Activated CD4-positive, alpha-beta T cell treated with anti-CD3 and anti-CD28 coated beads, Interleukin-2, amount 50 U/mL, for 48 hours (primary cell): Measurements from ENCODE around the gene ATF6B.

Experiments
- DNase-seq, 2 experiments: peaks; one replicate each; pipeline ENCODE4 v3.0.0-alpha.2; 2020

Gene ATF6B

DNA sequence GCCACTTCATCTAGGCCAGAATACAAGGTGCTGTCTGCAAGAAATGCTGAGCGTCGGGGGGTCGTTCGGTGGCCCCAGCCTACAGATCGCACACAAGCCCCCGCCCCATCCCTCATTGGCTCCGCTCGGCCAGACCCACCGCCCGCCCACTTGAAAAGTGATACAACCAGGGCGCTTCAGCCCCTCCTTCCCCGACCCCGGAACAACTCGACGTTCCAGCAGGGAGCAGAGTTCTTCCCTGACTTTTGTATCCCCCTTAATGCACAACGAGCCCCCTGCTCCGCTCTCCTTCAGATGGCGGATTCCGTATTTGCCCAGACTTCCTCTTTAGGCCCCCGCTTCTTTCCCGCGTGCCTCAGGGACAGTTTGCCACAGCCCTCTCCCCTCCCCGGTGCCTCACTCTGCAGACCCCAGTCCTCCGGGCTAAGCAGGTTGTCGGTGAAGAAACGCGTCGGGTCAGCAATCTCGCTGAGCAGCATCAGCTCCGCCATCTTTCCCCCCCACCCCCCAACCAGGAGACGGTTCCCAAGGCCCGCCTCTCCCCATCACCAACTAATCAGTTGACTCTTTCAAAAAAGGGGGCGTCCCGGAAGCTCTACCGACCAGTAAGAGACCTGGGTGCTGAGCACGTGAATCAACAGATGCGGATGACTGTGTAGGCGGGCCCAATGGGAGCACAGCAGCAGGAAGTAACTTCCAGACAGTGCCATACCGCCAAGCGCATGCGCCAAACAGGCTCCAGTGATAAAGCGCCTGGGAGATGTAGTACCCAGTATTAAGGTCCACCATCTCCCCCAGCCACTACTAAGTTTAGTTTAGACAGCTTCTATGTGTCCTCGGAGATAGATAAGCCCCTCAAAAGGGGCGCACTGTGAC is at the start of gene ATF6B:
TSS of gene ATF6B (minus strand) at position 530 of the 876 bp plus-strand sequence. CDS start at position 491, 39 bp downstream.
- DNase-seq = peak; percentile 96 to 98

DNA sequence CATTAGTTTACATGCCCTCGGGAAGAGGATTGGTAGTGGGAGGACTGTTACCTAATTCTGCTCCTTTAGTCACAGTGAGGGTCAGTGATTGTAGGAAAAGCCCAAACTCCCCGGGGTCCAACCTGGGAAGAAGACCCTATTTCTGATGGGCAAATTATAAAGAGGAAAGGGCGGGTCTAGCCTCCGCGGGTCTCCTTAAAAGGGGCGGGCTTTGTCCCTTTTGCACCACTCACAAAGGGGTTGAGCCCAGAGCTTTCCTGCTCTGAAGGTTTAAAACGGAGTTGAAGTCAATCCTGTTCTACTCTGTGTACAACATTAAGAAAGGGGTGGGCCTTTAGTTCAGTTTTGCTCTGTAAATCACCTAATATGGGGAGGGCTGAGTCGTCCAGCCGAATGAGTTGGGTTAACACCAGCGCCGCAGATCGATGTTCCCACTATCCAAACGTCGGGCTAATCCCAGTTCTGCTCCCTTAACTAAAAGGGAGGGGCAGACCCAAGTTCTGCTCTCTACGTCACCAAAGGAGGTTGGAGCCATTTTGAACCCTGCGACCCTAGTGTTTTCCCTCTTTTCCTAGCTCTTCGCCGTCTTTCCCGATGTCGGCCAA is 49.2 kb upstream of the ATF6B start:
- DNase-seq = peak in 1 of 2 experiments; percentile 54

DNA sequence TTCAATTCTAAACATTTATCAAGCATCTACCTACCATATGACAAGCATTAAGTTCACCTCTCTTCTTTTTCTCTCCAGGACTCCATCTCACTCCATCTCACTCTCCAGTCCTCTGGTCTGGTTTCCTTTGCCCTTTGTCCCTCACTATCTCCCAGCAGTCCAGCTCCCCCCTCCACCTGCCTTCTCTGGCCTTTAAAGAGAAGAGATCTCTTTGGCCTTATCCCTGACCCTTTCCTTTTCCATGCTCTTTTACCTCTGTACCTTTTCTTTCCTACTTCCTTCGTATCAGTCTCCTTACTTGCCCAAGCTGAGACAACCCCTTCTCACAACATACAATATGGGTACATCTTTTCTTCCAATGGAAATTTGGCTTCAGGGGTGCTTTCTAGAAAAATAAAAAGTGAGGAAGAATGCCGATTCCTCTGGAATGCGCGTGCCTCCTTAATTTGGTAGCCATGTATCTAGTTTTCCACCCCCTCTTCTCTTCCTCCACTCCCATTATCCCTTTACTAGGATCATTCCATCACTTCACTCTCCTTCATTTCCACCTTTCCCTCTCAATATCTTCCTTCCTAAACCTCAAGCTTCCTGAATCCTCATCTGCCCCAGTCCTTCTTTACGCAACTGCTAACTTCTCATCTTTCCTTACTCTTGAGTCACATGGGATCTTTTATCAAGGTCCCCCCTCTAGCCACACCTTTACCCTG is 48.6 kb upstream of the ATF6B start:
- no peak for DNase-seq

DNA sequence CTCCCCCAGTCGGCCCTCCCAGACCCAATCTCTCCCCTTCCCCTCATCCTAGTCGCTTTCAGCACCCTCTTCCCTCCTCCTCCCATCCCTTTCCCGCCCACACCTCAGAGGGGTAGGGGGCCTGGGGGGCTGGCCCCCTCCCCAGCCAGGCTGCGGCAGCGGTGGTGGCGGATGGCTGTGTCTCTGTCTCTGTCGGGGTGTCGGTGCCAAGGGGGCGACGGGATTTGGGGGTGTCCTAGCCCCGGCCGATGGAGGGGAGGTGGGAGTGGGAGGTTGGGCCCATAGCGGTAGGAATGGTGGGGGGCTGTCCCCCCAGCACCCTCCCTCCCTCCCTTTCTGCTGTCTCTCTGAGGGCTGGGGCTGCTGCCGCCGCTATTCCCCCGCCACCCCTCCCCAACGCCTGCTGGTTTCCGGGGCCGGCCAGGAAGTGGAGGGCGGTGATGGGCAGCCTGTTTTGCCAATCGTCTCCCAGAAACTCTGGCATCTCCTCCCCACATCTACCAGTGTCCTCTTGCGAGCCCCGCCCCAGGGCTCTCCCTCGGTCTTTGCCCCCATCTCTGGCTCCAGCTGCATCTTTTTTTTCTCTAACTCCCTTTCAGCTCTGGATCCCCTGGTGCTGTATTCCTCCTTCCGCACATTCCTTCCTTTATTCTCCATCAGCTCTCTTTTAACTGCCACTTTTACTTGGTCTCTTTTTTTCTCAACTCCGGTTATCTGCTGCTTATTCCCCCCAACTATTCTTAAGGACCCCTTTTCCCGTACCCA is 47.8 kb upstream of the ATF6B start, which contains the start of gene AGPAT1:
TSS of gene AGPAT1 (minus strand) at position 374 of the 765 bp plus-strand sequence. CDS start 4,588 bp downstream, outside the sequence.
- peak; percentile 99 for DNase-seq

DNA sequence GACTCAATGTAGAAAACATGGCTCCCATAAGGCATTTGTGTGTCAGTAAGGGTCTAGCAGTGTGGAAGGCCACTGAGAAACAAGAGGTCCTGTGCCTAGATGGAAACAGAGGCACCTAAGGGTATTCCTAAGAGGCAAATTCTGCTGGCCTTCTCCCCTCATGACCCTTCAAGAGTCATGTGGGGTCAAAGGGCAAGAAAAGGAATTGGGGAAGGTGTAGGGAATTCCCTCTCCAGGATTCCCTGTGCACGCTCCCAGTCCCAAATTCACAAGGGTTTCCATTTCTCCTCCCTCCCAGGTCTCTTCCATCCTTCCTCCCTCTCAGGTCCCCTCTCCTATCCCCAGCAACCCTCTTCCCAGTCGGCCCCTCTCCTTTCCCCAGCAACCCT is 47.3 kb upstream of the ATF6B start:
- DNase-seq = no peak

DNA sequence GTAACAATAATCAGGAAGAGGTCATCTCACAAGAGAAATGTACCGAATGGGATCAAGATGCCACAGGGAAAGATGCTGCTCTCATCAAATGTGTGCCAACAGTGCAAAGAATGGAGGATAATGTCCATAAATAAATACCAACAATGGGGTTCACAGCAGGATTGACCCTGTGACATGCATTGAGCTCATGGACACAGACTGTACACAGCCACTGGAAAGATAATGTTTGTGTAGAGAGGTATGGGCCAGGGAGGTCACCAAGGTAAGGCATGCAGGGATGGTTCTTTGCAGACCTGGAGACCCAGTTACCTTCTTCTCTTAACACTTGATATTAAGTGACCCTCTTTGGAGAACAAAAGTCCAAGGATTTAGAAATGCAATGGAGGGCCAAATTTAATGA is 46.4 kb upstream of the ATF6B start:
- DNase-seq = no peak

DNA sequence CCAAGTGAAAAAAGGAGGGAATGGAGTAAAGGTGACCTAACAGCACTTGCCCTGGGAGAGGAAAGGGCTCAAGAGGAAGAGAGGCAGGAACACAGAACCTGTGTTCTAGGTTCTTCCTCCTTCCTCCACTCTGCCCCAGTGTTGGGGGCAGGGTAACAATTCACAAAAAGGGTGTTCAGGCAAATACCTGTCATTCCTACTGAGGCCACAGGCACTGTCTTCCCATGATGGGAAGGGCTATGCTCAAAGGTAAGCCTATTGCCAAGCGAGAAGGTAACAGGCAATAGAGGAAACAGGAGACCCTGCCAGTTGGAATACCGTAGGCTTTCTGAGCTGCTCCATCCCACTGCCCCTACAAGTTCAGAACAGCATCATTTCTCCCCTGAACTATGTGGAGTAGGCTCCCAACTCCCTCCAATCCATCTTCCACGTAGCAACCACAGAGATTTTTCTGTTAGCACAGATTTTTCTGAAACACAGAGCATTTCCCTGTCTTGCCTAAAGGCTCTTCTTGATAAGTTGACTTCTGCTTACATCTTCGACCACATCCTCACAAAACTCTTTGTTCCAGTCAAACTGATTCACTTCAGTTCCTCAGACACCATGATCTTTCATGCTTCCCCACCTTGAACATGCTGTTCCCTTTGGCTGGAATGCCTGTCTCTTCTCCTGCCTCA is 45.1 kb upstream of the ATF6B start:
- DNase-seq = no peak

DNA sequence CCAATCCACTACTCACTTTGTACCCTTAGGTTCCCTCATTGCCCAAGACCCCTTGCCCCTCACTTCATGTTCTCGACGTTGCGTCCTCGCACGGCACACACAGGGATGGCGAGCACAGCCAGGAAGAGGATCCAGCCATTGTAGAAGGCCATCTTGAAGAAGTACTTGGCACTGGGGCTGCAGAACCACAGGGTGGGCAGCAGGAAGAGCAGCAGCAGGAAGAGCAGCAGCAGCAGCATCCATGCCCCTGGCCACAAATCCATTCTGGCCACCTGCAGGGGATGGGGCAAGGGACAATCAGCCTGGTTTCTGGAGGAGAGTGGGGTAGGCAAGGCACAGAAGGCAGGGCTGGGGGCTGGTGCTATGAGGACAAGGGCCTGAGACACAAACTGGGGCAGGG is 43.2 kb upstream of the ATF6B start:
- no peak for DNase-seq

DNA sequence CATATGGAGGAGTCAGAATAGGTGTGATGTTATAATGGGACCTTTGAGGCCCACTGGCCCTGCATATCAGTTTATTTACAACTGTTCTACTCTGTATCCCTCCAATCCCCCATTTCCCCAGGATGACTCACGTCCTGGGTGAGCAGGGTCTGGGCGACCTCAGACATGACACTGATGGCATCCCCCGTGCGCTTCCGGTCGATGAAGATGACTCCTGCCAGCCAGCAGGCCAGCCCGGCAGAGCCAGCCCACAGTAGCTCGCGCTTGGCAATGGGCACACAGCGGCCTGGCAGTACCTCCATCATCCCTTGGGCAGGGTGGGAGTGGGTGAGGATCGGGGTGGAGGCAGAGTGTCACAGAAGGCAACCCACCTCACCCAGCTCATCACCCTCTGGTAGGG is 42.2 kb upstream of the ATF6B start:
- no peak for DNase-seq

DNA sequence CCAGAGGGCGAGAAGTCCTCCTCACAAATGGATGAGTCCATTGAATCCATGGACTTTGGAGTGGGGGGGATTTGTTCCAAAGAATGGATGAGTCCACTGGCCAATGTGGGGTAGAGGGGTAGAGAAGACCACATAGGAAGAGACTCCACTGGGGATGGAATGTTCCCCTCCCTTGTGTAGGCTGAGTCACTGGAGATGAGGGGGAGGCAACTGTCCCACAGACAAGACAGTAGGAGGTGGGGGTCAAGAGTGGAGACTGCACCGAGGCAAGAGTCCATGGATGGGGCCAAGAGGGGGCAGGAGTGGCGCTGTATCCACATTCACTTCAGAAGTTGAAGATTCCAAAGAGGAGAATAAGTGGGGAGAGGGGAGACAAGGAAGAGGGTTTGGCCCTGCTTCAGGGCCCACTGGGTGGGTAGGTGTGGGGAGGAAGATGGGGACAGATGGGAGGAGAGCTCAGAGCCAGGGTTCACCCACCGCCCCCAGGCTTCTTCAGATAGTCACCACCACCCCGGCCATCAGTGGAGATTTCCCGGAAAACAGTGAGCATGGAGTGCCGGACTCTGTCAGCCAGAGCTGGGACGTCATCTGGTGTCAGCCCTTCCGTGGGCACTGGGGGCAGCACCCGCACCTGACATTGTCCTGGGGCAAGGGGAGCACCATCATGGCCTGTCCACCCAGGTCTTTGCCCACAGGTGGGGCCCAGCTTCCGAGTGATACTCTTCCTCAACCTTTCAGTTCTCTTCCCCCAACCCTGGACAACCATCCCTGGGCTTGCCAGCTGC is 41.0 kb upstream of the ATF6B start:
- no peak for DNase-seq

DNA sequence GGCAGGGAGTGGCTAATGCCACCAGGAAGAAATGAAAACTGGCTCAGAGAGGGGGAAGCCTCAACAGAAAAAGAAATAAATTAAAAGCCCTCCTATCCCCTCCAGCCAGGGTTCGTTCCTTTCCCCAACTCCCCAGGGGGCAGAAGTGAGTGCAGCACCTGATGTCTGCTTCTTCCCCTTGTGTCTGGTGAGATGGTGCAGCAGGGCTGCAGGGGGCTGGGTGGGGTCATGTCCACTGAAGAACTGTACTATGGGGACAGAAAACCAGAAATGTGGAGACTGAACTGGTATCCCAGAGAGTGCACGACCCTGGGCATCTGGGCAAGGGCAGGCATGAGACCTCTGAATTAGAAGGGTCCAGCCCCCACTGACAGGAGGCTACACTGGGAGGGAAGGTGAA is 40.3 kb upstream of the ATF6B start:
- DNase-seq = no peak

DNA sequence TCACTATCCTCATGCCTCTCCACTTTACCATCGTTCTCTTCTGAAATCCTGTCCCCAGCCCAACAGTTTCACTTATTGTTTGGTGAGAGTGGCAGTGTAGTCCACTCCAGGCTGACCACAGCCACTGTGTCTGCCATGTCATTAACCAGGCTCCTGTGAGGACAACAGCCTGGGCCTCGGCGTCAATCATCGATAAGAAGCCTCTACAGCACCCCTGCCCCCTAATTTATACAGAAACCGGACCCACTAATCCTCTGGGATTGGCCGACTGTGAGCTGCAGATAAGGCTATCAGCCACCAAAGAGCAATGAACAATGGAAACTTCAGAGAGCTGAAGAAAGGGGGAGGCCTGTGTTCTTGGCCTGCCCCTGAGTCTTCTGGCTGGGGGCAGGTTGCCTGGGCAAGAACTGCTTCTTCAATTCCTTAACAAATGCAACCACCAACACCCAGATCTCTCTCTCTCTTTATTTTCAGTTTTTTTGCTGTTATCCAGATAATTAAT is 39.8 kb upstream of the ATF6B start:
- no peak for DNase-seq

DNA sequence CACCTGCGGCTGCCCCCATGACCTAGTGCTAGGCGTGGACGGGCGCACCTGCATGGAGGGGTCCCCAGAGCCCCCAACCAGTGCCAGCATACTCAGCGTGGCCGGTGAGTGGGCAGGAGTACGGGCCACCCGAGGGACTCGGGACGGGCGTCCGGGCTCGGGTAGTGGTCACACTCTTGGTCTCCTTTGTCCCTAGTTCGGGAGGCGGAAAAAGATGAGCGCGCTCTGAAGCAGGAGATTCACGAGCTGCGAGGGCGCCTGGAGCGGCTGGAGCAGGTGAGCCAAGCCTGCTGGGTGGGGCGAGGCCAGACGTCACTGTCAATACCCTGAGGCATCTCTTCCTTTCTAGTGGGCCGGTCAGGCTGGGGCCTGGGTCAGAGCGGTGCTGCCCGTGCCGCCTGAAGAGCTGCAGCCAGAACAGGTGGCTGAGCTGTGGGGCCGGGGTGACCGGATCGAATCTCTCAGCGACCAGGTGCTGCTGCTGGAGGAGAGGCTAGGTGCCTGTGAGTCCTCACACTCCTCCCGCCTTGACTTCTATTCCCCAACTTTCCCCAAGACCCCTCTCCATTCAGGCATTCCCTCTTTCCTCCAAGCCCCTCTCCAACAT is 39.2 kb upstream of the ATF6B start:
- no peak for DNase-seq

DNA sequence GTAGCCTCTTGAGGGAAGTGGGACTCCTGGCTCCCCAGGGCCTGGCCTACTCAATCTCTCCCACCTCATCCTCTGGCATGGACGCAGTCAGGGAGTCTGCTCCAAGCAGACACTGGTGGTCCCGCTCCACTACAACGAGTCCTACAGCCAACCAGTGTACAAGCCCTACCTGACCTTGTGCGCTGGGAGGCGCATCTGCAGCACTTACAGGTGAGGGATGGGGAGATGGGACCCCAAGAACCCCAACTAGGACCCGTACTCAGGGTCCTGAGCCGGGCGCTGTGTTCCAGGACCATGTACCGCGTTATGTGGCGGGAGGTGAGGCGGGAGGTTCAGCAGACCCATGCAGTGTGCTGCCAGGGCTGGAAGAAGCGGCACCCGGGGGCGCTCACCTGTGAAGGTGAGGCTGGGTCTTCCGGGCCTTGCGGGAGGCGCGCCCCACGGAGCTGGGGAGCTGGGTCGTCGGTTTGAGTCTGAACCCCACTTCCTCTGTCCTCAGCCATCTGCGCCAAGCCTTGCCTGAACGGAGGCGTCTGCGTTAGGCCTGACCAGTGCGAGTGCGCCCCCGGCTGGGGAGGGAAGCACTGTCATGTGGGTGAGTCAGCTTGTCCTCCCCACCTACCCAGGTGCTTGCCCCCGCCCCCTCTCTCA is 38.5 kb upstream of the ATF6B start:
- no peak for DNase-seq

DNA sequence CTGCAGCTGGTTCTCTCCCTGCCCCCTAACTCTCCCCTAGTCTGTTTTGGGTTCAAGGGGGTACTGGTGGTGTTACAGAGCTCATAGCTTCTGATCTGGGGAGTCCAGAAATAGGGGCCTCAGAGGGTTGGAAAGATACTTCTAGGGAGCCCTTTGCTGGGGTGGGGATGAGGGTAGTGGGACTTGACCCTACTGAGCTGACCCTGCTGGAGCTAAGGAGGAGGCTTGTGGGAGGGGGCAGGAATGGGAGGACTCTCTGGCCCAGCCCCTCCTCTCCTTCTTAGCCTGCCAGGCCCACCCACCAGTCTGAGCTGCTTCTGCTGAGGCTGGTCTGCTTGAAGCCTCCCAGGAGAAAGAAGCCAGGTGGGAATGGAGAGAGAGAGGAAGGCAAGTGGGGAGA is 36.2 kb upstream of the ATF6B start, which contains the start of gene EGFL8:
TSS of gene EGFL8 (plus strand) at position 301 of the 400 bp plus-strand sequence. CDS start 1,571 bp downstream, outside the sequence.
- no peak for DNase-seq

DNA sequence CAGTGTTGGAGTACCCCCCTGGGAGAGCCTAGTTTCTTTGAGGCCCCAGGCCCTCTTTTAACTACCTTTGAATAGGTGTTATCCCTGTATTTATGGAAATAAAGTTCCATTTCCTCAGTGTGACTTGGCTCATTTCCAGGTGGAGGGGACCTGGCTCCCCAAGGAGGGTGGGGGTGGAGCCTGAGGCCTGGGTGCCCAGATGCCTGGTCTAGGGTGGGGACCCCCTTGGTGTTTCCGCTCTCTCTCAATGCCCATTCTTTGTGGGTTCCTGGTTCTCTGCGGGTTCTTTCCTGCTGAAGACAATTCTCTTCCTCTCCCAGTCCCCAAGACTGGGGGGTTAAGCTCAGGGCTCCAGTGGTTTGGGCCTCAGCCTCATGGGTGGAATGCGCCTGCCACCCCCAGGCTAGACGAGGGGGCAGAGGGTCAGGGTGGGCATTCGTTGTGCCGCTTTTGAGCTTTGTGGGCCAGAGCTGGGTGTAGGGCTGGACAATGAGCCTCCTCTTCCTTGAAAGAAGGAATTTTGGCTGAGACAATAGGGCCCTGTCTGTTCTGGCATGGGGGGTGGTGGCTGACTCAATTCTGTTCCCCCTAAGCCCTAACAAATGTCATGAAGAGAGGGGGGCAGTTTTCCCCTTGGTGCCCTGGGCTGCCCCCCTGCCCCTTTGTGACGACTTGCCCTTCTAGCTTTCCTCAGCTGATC is 35.7 kb upstream of the ATF6B start:
- DNase-seq = no peak

DNA sequence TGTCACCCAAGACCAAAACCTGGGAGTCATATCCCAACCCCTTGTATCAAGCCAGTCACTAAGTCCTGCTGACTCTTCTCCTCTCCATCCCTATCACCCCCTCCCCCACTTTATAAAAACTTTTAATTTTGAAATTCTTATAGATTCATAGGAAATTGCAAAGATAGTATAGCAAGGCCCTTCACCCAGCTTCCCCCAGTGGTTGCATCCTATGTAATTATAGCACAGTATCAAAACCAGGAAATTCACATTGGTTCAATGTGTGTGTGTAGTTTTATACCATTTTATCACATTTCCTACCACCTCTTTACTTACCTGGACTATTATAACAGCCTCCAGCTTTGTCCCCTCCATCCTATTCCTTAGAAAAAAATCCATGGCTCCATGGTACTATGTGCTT is 30.0 kb upstream of the ATF6B start:
- no peak for DNase-seq

DNA sequence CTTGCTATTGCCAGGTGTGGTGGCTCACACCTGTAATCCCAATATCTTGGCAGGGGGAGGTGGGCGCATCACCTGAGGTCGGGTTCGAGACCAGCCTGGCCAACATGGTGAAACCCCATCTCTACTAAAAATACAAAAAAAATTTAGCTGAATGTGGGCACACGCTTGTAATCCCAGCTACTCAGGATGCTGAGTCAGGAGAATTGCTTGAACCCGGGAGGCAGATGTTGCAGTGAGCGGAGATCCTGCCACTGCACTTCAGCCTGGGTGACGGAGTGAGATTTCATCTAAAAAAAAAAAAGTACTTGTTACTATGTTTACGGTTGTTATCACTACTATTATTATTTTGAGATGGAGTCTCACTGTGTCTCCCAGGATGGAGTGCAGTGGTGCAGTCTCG is 28.8 kb upstream of the ATF6B start:
- DNase-seq = no peak

DNA sequence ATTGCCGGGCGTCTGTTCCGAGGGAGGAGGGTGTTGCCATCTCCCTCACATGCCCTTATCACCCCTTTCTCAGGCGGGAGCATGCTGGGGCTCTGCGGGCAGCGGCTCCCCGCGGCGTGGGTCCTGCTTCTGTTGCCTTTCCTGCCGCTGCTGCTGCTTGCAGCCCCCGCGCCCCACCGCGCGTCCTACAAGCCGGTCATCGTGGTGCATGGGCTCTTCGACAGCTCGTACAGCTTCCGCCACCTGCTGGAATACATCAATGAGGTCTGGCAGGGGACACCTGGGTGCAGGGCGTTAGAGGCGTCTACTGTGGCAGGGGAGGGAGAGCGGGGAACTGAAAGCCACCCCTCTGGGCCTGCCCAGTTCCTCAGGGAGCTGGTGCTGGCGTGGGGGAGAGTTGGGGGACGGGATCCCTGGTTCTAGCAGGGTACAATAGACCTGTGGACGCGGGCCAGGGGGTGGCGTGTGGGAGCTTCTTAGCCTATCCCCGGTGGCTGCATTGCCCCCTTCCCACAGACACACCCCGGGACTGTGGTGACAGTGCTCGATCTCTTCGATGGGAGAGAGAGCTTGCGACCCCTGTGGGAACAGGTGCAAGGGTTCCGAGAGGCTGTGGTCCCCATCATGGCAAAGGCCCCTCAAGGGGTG is 26.6 kb upstream of the ATF6B start:
- DNase-seq = peak; percentile 62 to 71
